Measurements from ENCODE around the gene NKD1.

The NKD1 gene

DNA sequence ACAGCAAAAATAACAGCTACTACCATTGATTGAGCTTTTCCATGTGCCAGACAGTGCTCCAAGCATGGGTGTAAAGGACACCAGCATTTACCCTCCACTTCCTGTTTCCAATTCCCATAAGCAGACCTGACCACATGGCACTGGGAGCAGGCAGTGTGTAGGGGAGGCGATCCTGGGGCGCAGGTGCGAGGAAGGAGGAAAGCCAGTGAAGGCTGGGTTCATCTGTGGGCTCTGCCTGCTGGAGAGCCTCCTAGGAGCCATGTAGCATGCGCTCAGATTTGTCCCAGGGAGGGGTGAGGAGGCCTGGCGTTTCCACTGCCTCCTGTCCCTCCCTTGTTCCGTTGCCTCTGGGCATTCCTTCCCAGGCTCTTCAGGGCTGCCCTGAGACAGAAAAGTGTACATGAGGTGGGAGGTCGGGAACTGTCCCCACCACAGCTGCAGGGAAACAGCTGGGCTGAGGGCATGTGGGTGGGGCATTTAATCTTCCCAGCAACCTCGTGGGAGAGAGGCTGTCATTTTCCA lies 76.3 kb downstream of the NKD1 start:
- in situ Hi-C loops (cut with HindIII; ENCODE audit: low sequenced_read_pairs), result no loop called here

DNA sequence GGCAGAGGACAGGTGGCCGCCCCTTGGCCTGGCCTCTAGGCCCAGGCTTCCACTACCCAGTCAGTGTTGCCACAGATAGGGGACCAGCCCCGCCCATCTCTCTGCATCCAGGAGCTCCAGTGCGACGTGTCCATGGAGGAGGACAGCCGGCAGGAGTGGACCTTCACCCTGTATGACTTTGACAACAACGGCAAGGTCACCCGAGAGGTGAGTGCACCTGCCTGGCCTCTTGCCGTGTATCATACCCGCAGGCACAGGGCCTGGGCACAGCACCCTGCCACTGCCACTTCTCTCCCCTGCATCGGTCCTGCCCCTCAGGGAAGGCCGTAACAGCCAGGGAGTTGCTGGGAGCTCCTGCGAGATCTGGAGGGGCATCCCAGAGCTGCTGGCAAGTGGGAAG lies 77.2 kb downstream of the NKD1 start:
- in situ Hi-C loops (cut with HindIII; ENCODE audit: low sequenced_read_pairs), result no loop called here

DNA sequence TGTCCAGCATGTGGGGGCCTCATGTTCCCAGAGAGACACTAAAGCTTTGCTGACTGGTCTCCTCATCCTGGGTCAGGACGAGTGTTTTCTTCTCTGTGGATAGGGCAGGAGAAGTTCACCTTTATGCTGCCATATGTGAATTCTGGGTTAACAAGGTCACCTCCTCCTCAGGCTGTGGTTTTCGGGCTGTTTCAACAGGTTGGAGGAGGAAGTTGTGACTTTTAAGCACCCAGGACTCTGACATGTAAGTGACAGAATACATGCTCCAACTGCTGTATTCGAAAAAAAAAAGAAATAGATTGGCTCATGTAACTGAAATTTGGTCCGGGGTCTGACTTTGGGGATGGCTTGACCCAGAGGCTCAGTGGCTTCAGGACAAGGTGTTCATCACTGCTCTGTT lies 78.7 kb downstream of the NKD1 start:
- in situ Hi-C loops (cut with HindIII; ENCODE audit: low sequenced_read_pairs), result no loop called here

GRCh38 chr16:50627419-50627818 lies 79.2 kb downstream of the NKD1 start:
- in situ Hi-C loops (cut with HindIII; ENCODE audit: low sequenced_read_pairs), result no loop called here

- in situ Hi-C loops (cut with HindIII; ENCODE audit: low sequenced_read_pairs), result no loop called here
Measured at GRCh38 chr16:50628156-50628802, 80.1 kb downstream of the NKD1 start.

DNA sequence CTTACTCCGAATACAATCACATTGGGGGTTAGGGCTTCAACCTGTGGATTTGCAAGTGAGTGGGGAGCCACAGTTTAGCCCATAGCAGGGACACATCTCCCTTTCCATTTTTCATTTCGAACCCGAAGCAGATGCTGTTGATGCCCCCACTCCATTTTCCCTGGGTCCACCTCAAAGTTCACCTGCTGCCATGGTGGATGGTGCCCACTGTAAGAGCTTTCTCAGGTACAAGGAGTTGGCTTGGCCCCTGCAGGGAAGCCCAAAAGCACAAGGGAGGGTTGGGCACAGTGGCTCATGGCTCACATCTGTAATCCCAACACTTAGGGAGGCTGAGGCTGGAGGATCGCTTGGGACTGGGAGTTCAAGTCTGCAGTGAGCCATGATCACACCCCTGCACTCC lies 81.1 kb downstream of the NKD1 start:
- in situ Hi-C loops (cut with HindIII; ENCODE audit: low sequenced_read_pairs), result no loop called here

- in situ Hi-C loops (cut with HindIII; ENCODE audit: low sequenced_read_pairs), result no loop called here
Measured at GRCh38 chr16:50630394-50631020, 82.3 kb downstream of the NKD1 start.

DNA sequence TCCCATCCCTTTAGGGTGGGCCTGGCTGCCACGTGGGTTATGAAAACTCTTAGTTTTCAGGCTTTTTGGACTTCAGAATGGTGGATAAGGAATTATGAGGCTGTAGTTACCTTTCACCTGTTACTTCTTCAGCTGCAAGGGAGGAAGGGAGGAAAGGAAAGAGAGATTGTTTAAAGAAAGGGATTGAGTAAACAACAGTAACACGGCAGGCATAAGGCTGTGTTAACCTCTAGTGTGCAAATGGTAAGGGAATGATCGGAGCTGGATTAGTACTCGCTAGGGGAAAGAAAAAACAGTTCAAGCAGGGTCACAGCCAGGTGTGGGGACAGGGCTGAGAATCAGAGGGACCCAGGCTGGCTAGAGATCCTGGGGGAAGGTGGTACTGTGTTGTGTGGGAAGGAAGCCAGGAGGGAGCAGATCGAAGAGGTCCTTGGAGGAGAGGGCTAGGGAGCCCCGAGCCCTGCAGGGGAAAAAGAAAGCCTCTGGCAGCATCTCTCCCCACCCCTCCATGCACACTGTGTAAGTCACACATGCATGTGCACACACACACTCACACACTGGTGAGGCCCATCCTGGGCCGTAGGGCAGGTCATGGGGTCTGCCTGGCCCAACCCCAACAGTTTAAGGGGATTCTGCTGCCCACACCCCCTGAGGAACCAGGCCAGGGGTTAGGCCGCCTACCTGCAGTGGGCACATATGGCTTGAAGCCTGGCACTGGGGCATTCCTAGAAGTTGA lies 83.2 kb downstream of the NKD1 start:
- in situ Hi-C loops (cut with HindIII; ENCODE audit: low sequenced_read_pairs), result no loop called here

- in situ Hi-C loops (cut with HindIII; ENCODE audit: low sequenced_read_pairs), result no loop called here
Measured at GRCh38 chr16:50631985-50632576, 83.9 kb downstream of the NKD1 start.

DNA sequence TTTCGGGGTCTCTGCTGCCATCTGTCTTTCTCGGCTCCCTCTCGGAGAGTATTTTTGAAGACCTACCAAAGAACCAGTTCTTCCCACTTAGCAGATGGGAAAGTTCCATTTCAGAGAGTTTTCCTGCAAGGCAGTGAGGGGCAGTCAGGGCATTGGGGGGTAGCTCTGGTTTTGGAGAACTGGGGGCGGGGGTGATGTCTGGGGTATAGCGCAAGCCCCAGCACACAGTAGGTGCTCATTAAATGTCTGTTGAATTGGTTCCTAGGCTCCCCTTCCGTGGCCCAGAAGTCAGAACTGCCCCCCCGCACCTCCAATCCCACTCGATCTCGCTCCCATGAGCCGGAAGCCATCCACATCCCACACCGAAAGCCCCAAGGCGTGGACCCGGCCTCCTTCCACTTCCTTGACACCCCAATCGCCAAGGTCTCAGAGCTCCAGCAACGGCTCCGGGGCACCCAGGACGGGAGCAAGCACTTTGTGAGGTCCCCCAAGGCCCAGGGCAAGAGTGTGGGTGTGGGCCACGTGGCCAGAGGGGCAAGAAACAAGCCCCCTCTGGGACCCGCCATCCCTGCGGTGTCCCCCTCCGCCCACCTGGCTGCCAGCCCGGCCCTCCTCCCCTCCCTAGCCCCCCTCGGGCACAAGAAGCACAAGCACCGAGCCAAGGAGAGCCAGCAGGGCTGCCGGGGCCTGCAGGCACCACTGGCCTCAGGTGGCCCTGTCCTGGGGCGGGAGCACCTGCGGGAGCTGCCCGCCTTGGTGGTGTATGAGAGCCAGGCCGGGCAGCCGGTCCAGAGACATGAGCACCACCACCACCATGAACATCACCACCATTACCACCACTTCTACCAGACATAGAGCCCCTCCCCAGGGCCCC lies 85.0 kb downstream of the NKD1 start:
- in situ Hi-C loops (cut with HindIII; ENCODE audit: low sequenced_read_pairs), result no loop called here

- in situ Hi-C loops (cut with HindIII; ENCODE audit: low sequenced_read_pairs), result no loop called here
Measured at GRCh38 chr16:50634090-50634489, 85.9 kb downstream of the NKD1 start.

DNA sequence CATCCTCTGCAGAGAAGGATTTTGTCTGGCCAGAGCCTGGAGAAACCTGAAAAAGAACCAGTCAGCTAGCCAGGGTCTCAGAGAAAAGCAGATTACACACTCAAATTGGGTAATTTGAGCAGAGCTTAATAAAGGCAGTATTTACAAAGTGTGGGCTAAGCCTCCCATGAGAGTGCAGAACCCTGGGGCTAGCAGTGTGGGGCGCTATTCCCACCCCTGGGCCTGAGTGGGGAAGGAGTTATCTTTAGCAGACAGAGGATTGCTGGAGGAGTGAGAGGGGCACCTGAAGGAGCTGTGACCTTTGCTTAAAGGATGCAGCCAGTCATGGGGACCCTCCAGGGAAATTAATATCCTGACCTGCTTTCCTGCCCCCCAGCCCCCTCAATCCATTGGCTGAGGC lies 86.8 kb downstream of the NKD1 start:
- in situ Hi-C loops (cut with HindIII; ENCODE audit: low sequenced_read_pairs), result no loop called here

- in situ Hi-C loops (cut with HindIII; ENCODE audit: low sequenced_read_pairs), result no loop called here
Measured at GRCh38 chr16:50635505-50636392, 87.6 kb downstream of the NKD1 start.

DNA sequence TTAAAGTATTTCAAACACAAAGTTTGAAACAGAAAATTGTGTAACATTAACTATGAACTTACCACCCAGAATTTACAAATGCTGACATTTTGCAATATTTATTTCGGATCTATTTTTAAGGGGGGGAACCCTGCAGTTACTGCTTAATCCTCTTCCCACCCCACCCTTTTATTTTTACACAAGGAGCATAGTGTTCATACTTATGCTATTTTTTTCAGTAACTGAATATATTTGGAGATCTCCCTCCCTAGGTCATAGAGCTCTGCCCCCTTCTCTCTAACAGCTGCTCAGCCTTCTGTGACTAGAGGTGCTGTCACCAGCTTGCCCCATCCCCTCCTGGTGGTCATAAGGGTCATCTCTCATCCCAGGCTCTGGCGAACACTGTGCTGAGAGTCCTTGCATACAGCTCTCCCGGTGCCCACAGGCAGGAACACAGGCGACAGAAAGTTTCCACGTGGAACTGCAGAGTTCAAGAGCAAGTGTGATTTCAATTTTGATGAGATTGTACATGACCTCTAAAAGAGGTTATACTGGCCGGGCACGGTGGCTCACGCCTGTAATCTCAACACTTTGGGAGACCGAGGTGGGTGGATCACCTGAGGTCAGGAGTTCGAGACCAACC lies 88.7 kb downstream of the NKD1 start:
- in situ Hi-C loops (cut with HindIII; ENCODE audit: low sequenced_read_pairs), result no loop called here

GRCh38 chr16:50637716-50638602 lies 89.8 kb downstream of the NKD1 start:
- in situ Hi-C loops (cut with HindIII; ENCODE audit: low sequenced_read_pairs), result no loop called here

- in situ Hi-C loops (cut with HindIII; ENCODE audit: low sequenced_read_pairs), result no loop called here
Measured at GRCh38 chr16:50638816-50639670, 90.8 kb downstream of the NKD1 start.

GRCh38 chr16:50640391-50640790 lies 92.2 kb downstream of the NKD1 start:
- in situ Hi-C loops (cut with HindIII; ENCODE audit: low sequenced_read_pairs), result no loop called here
